ENCODE data around the gene HSD17B1. TPM values are rescaled to one million over a fixed set of nuclear protein-coding genes. Genes with fewer than 3 reads are reported as not detected.
"Not testable (repeated sequence)": the region's sequence is repeated elsewhere in the genome, so short reads cannot be mapped to it uniquely, and the experiment has no call there.

HSD17B1 gene
- total RNA-seq, 1 experiment from 2014 or later: 2.3 TPM

GRCh38 chr17:42554250-42555121, 1.8 kb downstream of the HSD17B1 start:
- Histone ChIP-seq H3K9me3 (no peaks in the 10 kb centered on the region), H3K36me3 (ENCODE audit: control insufficient read depth, insufficient read depth, low read length) (no peaks in the 10 kb centered on the region), H3K4me3 (ENCODE audit: low read depth, low read length) (peak overlapping the region; percentile 88), H3K4me1 (peaks cover 8% of the 10 kb centered on the region; the same call in 1 of the 2 replicates), H3K27me3 (replicated peaks; ENCODE audit: control insufficient read depth, insufficient read depth, low read length) (no peaks in the 10 kb centered on the region)
- DNase-seq: peak; percentile 88 to 93
- BruUV-seq (replicated peaks): TSS peak; percentile 56
- H3K4me1 Mint-ChIP-seq (ENCODE audit: low read depth, unreplicated experiment): peaks cover 8% of the 10 kb centered on the region
- intact Hi-C loops (cut with micrococcal nuclease; ENCODE audit: unreplicated experiment): no loop called here
- ChIA-PET CTCF (interaction anchor here (0.8 to 1.9 kb wide), 6 partner anchors 13 to 27 kb away, joined by 3 to 12 read pairs (median 5); partner anchors contain the start of genes NAGLU and PSMC3IP), POLR2A (interaction anchor here (0.6 to 1.5 kb wide), 8 partner anchors 9 to 570 kb away, joined by 3 to 23 read pairs (median 4); partner anchors contain the start of genes MLX, NAGLU and STAT3)
- peaks cover 23% of the 10 kb centered on the region for H3K36me3 Mint-ChIP-seq (ENCODE audit: insufficient read depth, unreplicated experiment)
- peak overlapping the region; percentile 94 for H3K27ac Mint-ChIP-seq (ENCODE audit: unreplicated experiment)
- no peaks in the 10 kb centered on the region for H3K9me3 Mint-ChIP-seq (ENCODE audit: unreplicated experiment)
- TF ChIP-seq CTCF (IDR thresholded peaks at IDR 0.05; ENCODE audit: insufficient read depth in 1 of 2, low read depth in 1 of 2, low read length in 1 of 2, severe bottlenecking in 1 of 2, unreplicated experiment in 1 of 2): no peak
- no peaks in the 10 kb centered on the region for H3K27me3 Mint-ChIP-seq (ENCODE audit: insufficient read depth, unreplicated experiment)
- peak overlapping the region; percentile 97 for H3K4me3 Mint-ChIP-seq (ENCODE audit: unreplicated experiment)

GRCh38 chr17:42555122-42555622, 2.4 kb downstream of the HSD17B1 start:
- Mint-ChIP-seq H3K4me1 (ENCODE audit: low read depth, unreplicated experiment) (peaks cover 12% of the 10 kb centered on the region), H3K36me3 (ENCODE audit: insufficient read depth, unreplicated experiment) (peaks cover 23% of the 10 kb centered on the region), H3K27ac (ENCODE audit: unreplicated experiment) (peak overlapping the region; percentile 94), H3K9me3 (ENCODE audit: unreplicated experiment) (no peaks in the 10 kb centered on the region), H3K4me3 (ENCODE audit: unreplicated experiment) (peak overlapping the region; percentile 97), H3K27me3 (ENCODE audit: insufficient read depth, unreplicated experiment) (no peaks in the 10 kb centered on the region)
- intact Hi-C loops (cut with micrococcal nuclease; ENCODE audit: unreplicated experiment): no loop called here
- H3K36me3 ChIP-seq (ENCODE audit: control insufficient read depth, insufficient read depth, low read length): no peaks in the 10 kb centered on the region
- no peak for TF ChIP-seq CTCF (IDR thresholded peaks at IDR 0.05; ENCODE audit: insufficient read depth in 1 of 2, low read depth in 1 of 2, low read length in 1 of 2, severe bottlenecking in 1 of 2, unreplicated experiment in 1 of 2)
- peaks cover 8% of the 10 kb centered on the region; the same call in 1 of the 2 replicates for H3K4me1 ChIP-seq
- peak overlapping the region; percentile 88 for H3K4me3 ChIP-seq (ENCODE audit: low read depth, low read length)
- no peak for DNase-seq
- CTCF ChIA-PET: interaction anchor here (1.3 to 1.9 kb wide), 5 partner anchors 12 to 28 kb away, joined by 3 to 12 read pairs (median 6); partner anchors contain the start of genes NAGLU and PSMC3IP
- H3K9me3 ChIP-seq: no peaks in the 10 kb centered on the region
- TSS peak; percentile 83 for BruUV-seq (replicated peaks)
- POLR2A ChIA-PET: interaction anchor here (0.6 to 1.5 kb wide), 8 partner anchors 10 to 571 kb away, joined by 3 to 23 read pairs (median 4); partner anchors contain the start of genes MLX, NAGLU and STAT3
- no peaks in the 10 kb centered on the region for H3K27me3 ChIP-seq (replicated peaks; ENCODE audit: control insufficient read depth, insufficient read depth, low read length)

GRCh38 chr17:42555961-42556617, 3.4 kb downstream of the HSD17B1 start:
- H3K4me3 Mint-ChIP-seq (ENCODE audit: unreplicated experiment): peak overlapping the region; percentile 23

More at GRCh38 chr17:42555961-42556617, 3.4 kb downstream of the HSD17B1 start:
- H3K9me3 ChIP-seq; H3K36me3 ChIP-seq (ENCODE audit: control insufficient read depth, insufficient read depth, low read length); POLR2A ChIA-PET; BruUV-seq (replicated peaks); intact Hi-C loops (cut with micrococcal nuclease; ENCODE audit: unreplicated experiment); H3K27me3 ChIP-seq (replicated peaks; ENCODE audit: control insufficient read depth, insufficient read depth, low read length); CTCF ChIA-PET; H3K9me3 Mint-ChIP-seq (ENCODE audit: unreplicated experiment); H3K4me1 ChIP-seq; H3K27me3 Mint-ChIP-seq (ENCODE audit: insufficient read depth, unreplicated experiment); H3K4me3 ChIP-seq (ENCODE audit: low read depth, low read length); H3K27ac Mint-ChIP-seq (ENCODE audit: unreplicated experiment): not testable (repeated sequence)
- Mint-ChIP-seq H3K4me1 (ENCODE audit: low read depth, unreplicated experiment) (peaks cover 12% of the 10 kb centered on the region), H3K36me3 (ENCODE audit: insufficient read depth, unreplicated experiment) (peaks cover 28% of the 10 kb centered on the region)
- DNase-seq: peak in 1 of 2 experiments; percentile 46
